ENCODE results near the gene MIPOL1. TPM values are rescaled to one million over a fixed set of nuclear protein-coding genes. Genes with fewer than 3 reads are reported as not detected.

Gene MIPOL1
- total and polyA plus RNA-seq, 5 donors from 2014 or later, result not detected

- Mint-ChIP-seq H3K27me3 (peaks cover 76% of the 10 kb centered on the region), H3K36me3 (no peaks in the 10 kb centered on the region), H3K9me3 (peaks cover 0 to 13% (median 2%) of the 10 kb centered on the region in 7 donors), H3K4me1 (peaks cover 4 to 38% (median 11%) of the 10 kb centered on the region in 4 donors), H3K27ac (no peak overlapping the region), H3K4me3 (peak overlapping the region in 3 of 4 donors; percentile 43 to 73 (median 72))
- DNase-seq, result no peak
- peaks cover 22% of the 10 kb centered on the region for H3K4me1 ChIP-seq (ENCODE audit: control insufficient read depth, insufficient read depth, low read length, poor library complexity, severe bottlenecking)
- no peak for ATAC-seq (ENCODE audit: low read depth in 2 of 2)
- no peak overlapping the region for H3K27ac ChIP-seq (ENCODE audit: insufficient read depth, low read length, poor library complexity, severe bottlenecking)
- H3K9me3 ChIP-seq (ENCODE audit: control insufficient read depth in 2 of 2, low read length in 2 of 2), result peaks cover 0 to 8% of the 10 kb centered on the region in 2 experiments
- no peak overlapping the region for H3K4me3 ChIP-seq (ENCODE audit: low read depth, low read length)
- peaks cover 41% of the 10 kb centered on the region for H3K27me3 ChIP-seq (ENCODE audit: control insufficient read depth, insufficient read depth, low read length)
- no peaks in the 10 kb centered on the region for H3K36me3 ChIP-seq (ENCODE audit: control insufficient read depth, insufficient read depth, low read length)
Measured at GRCh38 chr14:37596790-37597472, 399.2 kb downstream of the MIPOL1 start.

- H3K4me3 Mint-ChIP-seq, result peak overlapping the region in 1 of 4 donors; percentile 73
- peaks cover 0 to 6% of the 10 kb centered on the region in 2 experiments for H3K9me3 ChIP-seq (ENCODE audit: control insufficient read depth in 2 of 2, low read length in 2 of 2)
- ATAC-seq (ENCODE audit: low read depth in 2 of 2), result no peak
- H3K4me3 ChIP-seq (ENCODE audit: low read depth, low read length), result no peak overlapping the region
- no peaks in the 10 kb centered on the region for H3K36me3 ChIP-seq (ENCODE audit: control insufficient read depth, insufficient read depth, low read length)
- no peaks in the 10 kb centered on the region for H3K36me3 Mint-ChIP-seq
- H3K27ac Mint-ChIP-seq, result no peak overlapping the region
- DNase-seq, result no peak
- peaks cover 0 to 13% (median 2%) of the 10 kb centered on the region in 7 donors for H3K9me3 Mint-ChIP-seq
- peaks cover 4 to 38% (median 11%) of the 10 kb centered on the region in 4 donors for H3K4me1 Mint-ChIP-seq
- H3K27me3 Mint-ChIP-seq, result peaks cover 77% of the 10 kb centered on the region
- H3K27ac ChIP-seq (ENCODE audit: insufficient read depth, low read length, poor library complexity, severe bottlenecking), result no peak overlapping the region
- peaks cover 41% of the 10 kb centered on the region for H3K27me3 ChIP-seq (ENCODE audit: control insufficient read depth, insufficient read depth, low read length)
- H3K4me1 ChIP-seq (ENCODE audit: control insufficient read depth, insufficient read depth, low read length, poor library complexity, severe bottlenecking), result peaks cover 22% of the 10 kb centered on the region
Measured at GRCh38 chr14:37597538-37597913, 399.8 kb downstream of the MIPOL1 start.

GRCh38 chr14:37597914-37598746 is 400.4 kb downstream of the MIPOL1 start:
- peaks cover 4 to 38% (median 11%) of the 10 kb centered on the region in 4 donors for H3K4me1 Mint-ChIP-seq
- peaks cover 0 to 4% of the 10 kb centered on the region in 2 experiments for H3K9me3 ChIP-seq (ENCODE audit: control insufficient read depth in 2 of 2, low read length in 2 of 2)
- no peak overlapping the region for H3K4me3 ChIP-seq (ENCODE audit: low read depth, low read length)
- DNase-seq (peak in 1 of 3 donors; percentile 41), ATAC-seq (ENCODE audit: low read depth in 2 of 2) (no peak)
- no peak overlapping the region for H3K4me3 Mint-ChIP-seq
- H3K9me3 Mint-ChIP-seq, result peaks cover 0 to 10% (median 2%) of the 10 kb centered on the region in 7 donors
- peaks cover 77% of the 10 kb centered on the region for H3K27me3 Mint-ChIP-seq
- no peaks in the 10 kb centered on the region for H3K36me3 ChIP-seq (ENCODE audit: control insufficient read depth, insufficient read depth, low read length)
- no peaks in the 10 kb centered on the region for H3K36me3 Mint-ChIP-seq
- H3K4me1 ChIP-seq (ENCODE audit: control insufficient read depth, insufficient read depth, low read length, poor library complexity, severe bottlenecking), result peaks cover 22% of the 10 kb centered on the region
- no peak overlapping the region for H3K27ac ChIP-seq (ENCODE audit: insufficient read depth, low read length, poor library complexity, severe bottlenecking)
- H3K27me3 ChIP-seq (ENCODE audit: control insufficient read depth, insufficient read depth, low read length), result peaks cover 41% of the 10 kb centered on the region
- no peak overlapping the region for H3K27ac Mint-ChIP-seq

GRCh38 chr14:37598747-37599506 is 401.2 kb downstream of the MIPOL1 start:
- peaks cover 4 to 35% (median 9%) of the 10 kb centered on the region in 4 donors for H3K4me1 Mint-ChIP-seq
- DNase-seq, result no peak
- ATAC-seq (ENCODE audit: low read depth in 2 of 2), result no peak
- H3K4me3 Mint-ChIP-seq, result peak overlapping the region in 2 of 4 donors; percentile 46 to 56
- H3K27ac Mint-ChIP-seq, result peak overlapping the region in 1 of 3 donors; percentile 69
- H3K4me1 ChIP-seq (ENCODE audit: control insufficient read depth, insufficient read depth, low read length, poor library complexity, severe bottlenecking), result peaks cover 22% of the 10 kb centered on the region
- H3K27me3 Mint-ChIP-seq, result peaks cover 71% of the 10 kb centered on the region
- H3K36me3 ChIP-seq (ENCODE audit: control insufficient read depth, insufficient read depth, low read length), result no peaks in the 10 kb centered on the region
- no peak overlapping the region for H3K4me3 ChIP-seq (ENCODE audit: low read depth, low read length)
- H3K27me3 ChIP-seq (ENCODE audit: control insufficient read depth, insufficient read depth, low read length), result peaks cover 40% of the 10 kb centered on the region
- H3K9me3 Mint-ChIP-seq, result peaks cover 0 to 10% (median 2%) of the 10 kb centered on the region in 7 donors
- no peaks in the 10 kb centered on the region for H3K36me3 Mint-ChIP-seq
- H3K27ac ChIP-seq (ENCODE audit: insufficient read depth, low read length, poor library complexity, severe bottlenecking), result no peak overlapping the region
- peaks cover 0 to 4% of the 10 kb centered on the region in 2 experiments for H3K9me3 ChIP-seq (ENCODE audit: control insufficient read depth in 2 of 2, low read length in 2 of 2)

- peaks cover 0 to 4% of the 10 kb centered on the region in 2 experiments for H3K9me3 ChIP-seq (ENCODE audit: control insufficient read depth in 2 of 2, low read length in 2 of 2)
- Mint-ChIP-seq H3K4me1 (peaks cover 0 to 30% (median 7%) of the 10 kb centered on the region in 4 donors), H3K27ac (no peak overlapping the region), H3K27me3 (peaks cover 70% of the 10 kb centered on the region), H3K36me3 (no peaks in the 10 kb centered on the region), H3K9me3 (peaks cover 0 to 10% (median 0%) of the 10 kb centered on the region in 7 donors), H3K4me3 (peak overlapping the region in 2 of 4 donors; percentile 48 to 59)
- no peaks in the 10 kb centered on the region for H3K36me3 ChIP-seq (ENCODE audit: control insufficient read depth, insufficient read depth, low read length)
- ATAC-seq (ENCODE audit: low read depth in 2 of 2) (no peak), DNase-seq (no peak)
- H3K4me1 ChIP-seq (ENCODE audit: control insufficient read depth, insufficient read depth, low read length, poor library complexity, severe bottlenecking), result peaks cover 18% of the 10 kb centered on the region
- no peak overlapping the region for H3K4me3 ChIP-seq (ENCODE audit: low read depth, low read length)
- peaks cover 36% of the 10 kb centered on the region for H3K27me3 ChIP-seq (ENCODE audit: control insufficient read depth, insufficient read depth, low read length)
- no peak overlapping the region for H3K27ac ChIP-seq (ENCODE audit: insufficient read depth, low read length, poor library complexity, severe bottlenecking)
Measured at GRCh38 chr14:37599507-37600368, 402.0 kb downstream of the MIPOL1 start.

- Histone ChIP-seq H3K4me1 (ENCODE audit: control insufficient read depth, insufficient read depth, low read length, poor library complexity, severe bottlenecking) (peaks cover 7% of the 10 kb centered on the region), H3K4me3 (ENCODE audit: low read depth, low read length) (no peak overlapping the region), H3K27ac (ENCODE audit: insufficient read depth, low read length, poor library complexity, severe bottlenecking) (no peak overlapping the region), H3K36me3 (ENCODE audit: control insufficient read depth, insufficient read depth, low read length) (no peaks in the 10 kb centered on the region), H3K9me3 (ENCODE audit: control insufficient read depth in 2 of 2, low read length in 2 of 2) (peaks cover 0 to 4% of the 10 kb centered on the region in 2 experiments), H3K27me3 (ENCODE audit: control insufficient read depth, insufficient read depth, low read length) (peaks cover 36% of the 10 kb centered on the region)
- Mint-ChIP-seq H3K9me3 (peaks cover 0 to 9% (median 0%) of the 10 kb centered on the region in 7 donors), H3K4me1 (peaks cover 0 to 26% (median 7%) of the 10 kb centered on the region in 4 donors), H3K27ac (no peak overlapping the region), H3K4me3 (peak overlapping the region in 1 of 4 donors; percentile 21), H3K36me3 (no peaks in the 10 kb centered on the region), H3K27me3 (peaks cover 71% of the 10 kb centered on the region)
- DNase-seq (no peak), ATAC-seq (ENCODE audit: low read depth in 2 of 2) (no peak)
Measured at GRCh38 chr14:37600880-37601741, 403.4 kb downstream of the MIPOL1 start.
